HCT116 (cell line): Measurements from ENCODE around the gene SSH2. TPM values are rescaled to one million over a fixed set of nuclear protein-coding genes. Genes with fewer than 3 reads are reported as not detected.

ENCODE experiments used
- ATAC-seq: fragments of 200-7000 bp; cut with Tn5 transposase; 2 replicates; pipeline ENCODE4 v1.9.1; 2020; ENCODE audit warnings: mild to moderate bottlenecking, moderate library complexity
- BruUV-seq: library from RNA; stranded (reverse); fragments of 400-500 nt; replicated peaks from 2 replicates; lab custom pipeline; 2021; lab: Mats Ljungman, UMichigan
- CTCF ChIA-PET: fragments of 300-600 bp; sonication (Branson Sonifier 250); formaldehyde crosslinking; loops from one replicate; lab custom pipeline; 2021; ENCODE audit warnings: antibody characterized with exemption; lab: Charles Lee
- POLR2A ChIA-PET: fragments of 300-600, 350-600 bp; sonication (Branson Sonifier 250); formaldehyde crosslinking; loops from one replicate; lab custom pipeline; 2021; ENCODE audit warnings: antibody characterized with exemption; lab: Charles Lee
- RAD21 ChIA-PET, 2 experiments: fragments of 300-600 bp; sonication (Branson Sonifier 250); formaldehyde crosslinking; loops; one replicate each; lab custom pipeline; 2023; ENCODE audit warnings: low total read pairs in 2 of 2; ENCODE audit not compliant: uncharacterized antibody in 2 of 2, unreplicated experiment in 2 of 2, low non-redundant PET in 1 of 2; lab: Charles Lee
- DNase-seq: peaks from one replicate; pipeline ENCODE4 v3.0.0-alpha.2; 2010; ENCODE audit warnings: low read depth, low spot score
- H2AFZ ChIP-seq: fragments of 200-600 bp; shearing (Covaris generic), sonication (generic); 2 replicates; pipeline ENCODE4 v1.6.1; 2017; ENCODE audit warnings: low read depth, mixed run types, mixed read lengths, antibody characterized with exemption, low read length; ENCODE audit not compliant: poor library complexity, severe bottlenecking
- H3K27ac ChIP-seq: 2 replicates; pipeline ENCODE4 v1.5.1; 2012; ENCODE audit warnings: low read depth, low read length
- H3K27me3 ChIP-seq: fragments of 200-600 bp; sonication (generic); 2 replicates; pipeline ENCODE4 v1.6.1; 2016; ENCODE audit warnings: mixed run types, low read length, mixed read lengths; ENCODE audit not compliant: insufficient read depth
- H3K36me3 ChIP-seq, 2 experiments: fragments of 200-500 bp in 1 of 2; fragments of 200-600 bp in 1 of 2; sonication (Bioruptor generic) in 1 of 2; sonication (generic) in 1 of 2; 2 replicates each; pipeline versions ENCODE4 v1.5.1 to v1.6.1; 2014 to 2016; ENCODE audit warnings: low read length in 2 of 2, inconsistent platforms in 1 of 2, mixed read lengths in 1 of 2, mixed run types in 1 of 2; ENCODE audit not compliant: insufficient read depth in 2 of 2, control insufficient read depth in 1 of 2
- H3K4me1 ChIP-seq, 2 experiments: fragments of 200-600 bp in 1 of 2; sonication (generic) in 1 of 2; 2 replicates each; pipeline versions ENCODE4 v1.5.1 to v1.6.1; 2012 to 2017; ENCODE audit warnings: low read length in 2 of 2, inconsistent platforms in 1 of 2, mild to moderate bottlenecking in 1 of 2, mixed read lengths in 1 of 2, mixed run types in 1 of 2, moderate library complexity in 1 of 2; ENCODE audit not compliant: insufficient read depth in 2 of 2, control insufficient read depth in 1 of 2
- H3K4me2 ChIP-seq: fragments of 200-600 bp; sonication (generic); 2 replicates; pipeline ENCODE4 v1.6.1; 2017; ENCODE audit warnings: mixed run types, low read length, mixed read lengths
- H3K4me3 ChIP-seq, 2 experiments: fragments of 200-600 bp in 1 of 2; sonication (generic) in 1 of 2; replicated peaks in 1 of 2; 2 replicates each; pipeline ENCODE4 v1.5.1; 2011 to 2016; ENCODE audit warnings: low read length in 2 of 2, control low read depth in 1 of 2, low read depth in 1 of 2, mild to moderate bottlenecking in 1 of 2, mixed read lengths in 1 of 2, mixed run types in 1 of 2
- H3K79me2 ChIP-seq: fragments of 200-600 bp; sonication (generic); 2 replicates; pipeline ENCODE4 v1.6.1; 2017; ENCODE audit warnings: mild to moderate bottlenecking, mixed run types, low read length, moderate library complexity, mixed read lengths; ENCODE audit not compliant: insufficient read depth
- H3K9ac ChIP-seq: fragments of 200-600 bp; sonication (generic); 2 replicates; pipeline ENCODE4 v1.6.1; 2016; ENCODE audit warnings: low read length, mixed read lengths
- H3K9me2 ChIP-seq: fragments of 200-600 bp; sonication (generic), shearing (Covaris generic); 2 replicates; pipeline ENCODE4 v1.6.1; 2017; ENCODE audit warnings: mixed run types, mild to moderate bottlenecking, moderate library complexity; ENCODE audit not compliant: insufficient read depth
- H3K9me3 ChIP-seq, 2 experiments: fragments of 200-500 bp in 1 of 2; fragments of 200-600 bp in 1 of 2; sonication (Bioruptor generic) in 1 of 2; sonication (generic) in 1 of 2; 2 replicates each; pipeline ENCODE4 v1.6.1; 2014 to 2017; ENCODE audit warnings: low read length in 2 of 2, mixed read lengths in 2 of 2, inconsistent platforms in 1 of 2, low read depth in 1 of 2, mild to moderate bottlenecking in 1 of 2, mixed run types in 1 of 2, moderate library complexity in 1 of 2; ENCODE audit not compliant: control insufficient read depth in 1 of 2, insufficient read depth in 1 of 2
- H4K20me1 ChIP-seq: fragments of 200-600 bp; sonication (generic), shearing (Covaris generic); 2 replicates; pipeline ENCODE4 v1.6.1; 2017; ENCODE audit warnings: mixed run types, mild to moderate bottlenecking, moderate library complexity; ENCODE audit not compliant: insufficient read depth
- CBX3 ChIP-seq: IDR thresholded peaks from 2 replicates; pipeline ENCODE4 v1.6.1; 2012; ENCODE audit warnings: low read depth
- ELF1 ChIP-seq: IDR thresholded peaks from 2 replicates; pipeline ENCODE4 v1.6.1; 2012; ENCODE audit warnings: low read depth, borderline replicate concordance
- EZH2phosphoT487 ChIP-seq: fragments of 200-600 bp; IDR thresholded peaks from 2 replicates; pipeline ENCODE4 v1.6.1; 2018; ENCODE audit warnings: antibody characterized with exemption, borderline replicate concordance
- SIN3A ChIP-seq: IDR thresholded peaks from 2 replicates; pipeline ENCODE4 v1.6.1; 2012; ENCODE audit warnings: low read depth
- YY1 ChIP-seq: IDR thresholded peaks from 2 replicates; pipeline ENCODE4 v1.6.1; 2011; ENCODE audit warnings: low read length, low read depth, moderate library complexity, mild to moderate bottlenecking; ENCODE audit not compliant: insufficient replicate concordance; ENCODE audit errors: extremely low read depth
- ZNF274 ChIP-seq: fragments of 200-500 bp; sonication (Bioruptor generic); IDR thresholded peaks from 2 replicates; pipeline ENCODE4 v1.6.1; 2014; ENCODE audit warnings: mild to moderate bottlenecking, low read depth, low read length, inconsistent platforms
- intact Hi-C: fragments of 100-400 bp; cut with micrococcal nuclease; formaldehyde crosslinking; loops from 2 replicates; pipeline ENCODE4 v1.10.0; 2022
- total RNA-seq: library from RNA; stranded (reverse); gene quantifications from one replicate; pipeline ENCODE4 v1.2.1, GENCODE V29; 2021; ENCODE audit not compliant: unreplicated experiment
- TF ChIP-seq, protein P1 (sequence below): IDR thresholded peaks from 2 replicates; pipeline ENCODE4 v1.6.1; 2012; ENCODE audit warnings: low read depth
- TF ChIP-seq, protein P2 (sequence below): IDR thresholded peaks from 2 replicates; pipeline ENCODE4 v1.6.1; 2012

Gene SSH2
- total RNA-seq, 1 experiment from 2014 or later, result 17.0 TPM

DNA sequence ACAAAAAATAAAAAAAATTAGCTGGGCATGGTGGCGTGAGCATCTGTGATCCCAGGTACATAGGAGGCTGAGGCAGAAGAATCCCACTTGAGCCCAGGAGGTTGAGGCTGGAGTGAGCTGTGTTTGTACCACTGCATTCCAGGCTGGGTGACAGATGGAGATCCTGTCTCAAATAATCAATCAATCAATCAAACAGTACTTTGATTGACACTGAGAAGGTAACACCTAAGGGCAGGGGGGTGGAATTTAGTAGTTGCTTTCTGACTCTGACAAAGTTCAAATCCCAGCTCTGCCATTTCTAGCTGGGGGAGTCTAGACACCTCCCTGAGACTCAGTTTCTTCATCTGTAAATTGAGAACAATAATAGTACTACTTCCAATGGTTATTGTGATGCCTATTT, 12.0 kb downstream of the SSH2 start:
- H3K79me2 ChIP-seq, result peaks cover 22% of the 10 kb centered on the region
- no peak overlapping the region for H3K4me2 ChIP-seq
- TF ChIP-seq ZNF274, result no peak
- no peak for TF ChIP-seq CBX3
- TF ChIP-seq ELF1, result no peak
- TF ChIP-seq, protein P1, sequence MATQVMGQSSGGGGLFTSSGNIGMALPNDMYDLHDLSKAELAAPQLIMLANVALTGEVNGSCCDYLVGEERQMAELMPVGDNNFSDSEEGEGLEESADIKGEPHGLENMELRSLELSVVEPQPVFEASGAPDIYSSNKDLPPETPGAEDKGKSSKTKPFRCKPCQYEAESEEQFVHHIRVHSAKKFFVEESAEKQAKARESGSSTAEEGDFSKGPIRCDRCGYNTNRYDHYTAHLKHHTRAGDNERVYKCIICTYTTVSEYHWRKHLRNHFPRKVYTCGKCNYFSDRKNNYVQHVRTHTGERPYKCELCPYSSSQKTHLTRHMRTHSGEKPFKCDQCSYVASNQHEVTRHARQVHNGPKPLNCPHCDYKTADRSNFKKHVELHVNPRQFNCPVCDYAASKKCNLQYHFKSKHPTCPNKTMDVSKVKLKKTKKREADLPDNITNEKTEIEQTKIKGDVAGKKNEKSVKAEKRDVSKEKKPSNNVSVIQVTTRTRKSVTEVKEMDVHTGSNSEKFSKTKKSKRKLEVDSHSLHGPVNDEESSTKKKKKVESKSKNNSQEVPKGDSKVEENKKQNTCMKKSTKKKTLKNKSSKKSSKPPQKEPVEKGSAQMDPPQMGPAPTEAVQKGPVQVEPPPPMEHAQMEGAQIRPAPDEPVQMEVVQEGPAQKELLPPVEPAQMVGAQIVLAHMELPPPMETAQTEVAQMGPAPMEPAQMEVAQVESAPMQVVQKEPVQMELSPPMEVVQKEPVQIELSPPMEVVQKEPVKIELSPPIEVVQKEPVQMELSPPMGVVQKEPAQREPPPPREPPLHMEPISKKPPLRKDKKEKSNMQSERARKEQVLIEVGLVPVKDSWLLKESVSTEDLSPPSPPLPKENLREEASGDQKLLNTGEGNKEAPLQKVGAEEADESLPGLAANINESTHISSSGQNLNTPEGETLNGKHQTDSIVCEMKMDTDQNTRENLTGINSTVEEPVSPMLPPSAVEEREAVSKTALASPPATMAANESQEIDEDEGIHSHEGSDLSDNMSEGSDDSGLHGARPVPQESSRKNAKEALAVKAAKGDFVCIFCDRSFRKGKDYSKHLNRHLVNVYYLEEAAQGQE, result no peak
- TF ChIP-seq SIN3A, result no peak
- no peak for TF ChIP-seq EZH2phosphoT487
- TF ChIP-seq, protein P2, sequence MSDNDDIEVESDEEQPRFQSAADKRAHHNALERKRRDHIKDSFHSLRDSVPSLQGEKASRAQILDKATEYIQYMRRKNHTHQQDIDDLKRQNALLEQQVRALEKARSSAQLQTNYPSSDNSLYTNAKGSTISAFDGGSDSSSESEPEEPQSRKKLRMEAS, result no peak
- no peak for TF ChIP-seq YY1
- ChIA-PET RAD21 (no interaction called here), POLR2A (no interaction called here), CTCF (no interaction called here)
- no peak for DNase-seq
- peaks cover 7 to 15% of the 10 kb centered on the region in 2 experiments; a peak in 3 of 4 replicates for H3K4me1 ChIP-seq
- H3K9ac ChIP-seq, result no peak overlapping the region
- H3K27me3 ChIP-seq, result no peaks in the 10 kb centered on the region
- no peak overlapping the region for H2AFZ ChIP-seq
- ATAC-seq, result no peak
- no peaks in the 10 kb centered on the region for H3K36me3 ChIP-seq
- no peaks in the 10 kb centered on the region for H4K20me1 ChIP-seq
- no TSS peak for BruUV-seq
- no peak overlapping the region for H3K4me3 ChIP-seq
- no peaks in the 10 kb centered on the region for H3K9me2 ChIP-seq
- intact Hi-C loops, result no loop called here
- H3K27ac ChIP-seq, result no peak overlapping the region
- no peaks in the 10 kb centered on the region for H3K9me3 ChIP-seq
